ACHN (cell line): ENCODE data around the gene MLLT1.

ENCODE experiments used
- DNase-seq: peaks from one replicate; pipeline ENCODE4 v3.0.0-alpha.2; 2015
- in situ Hi-C: cut with HindIII; loops from 2 replicates; pipeline ENCODE4 v1.10.0; 2017; ENCODE audit warnings: low sequenced_read_pairs, low pct_ligation_motif_present, low pct_unique_long_range_greater_than_20kb

MLLT1 gene

DNA sequence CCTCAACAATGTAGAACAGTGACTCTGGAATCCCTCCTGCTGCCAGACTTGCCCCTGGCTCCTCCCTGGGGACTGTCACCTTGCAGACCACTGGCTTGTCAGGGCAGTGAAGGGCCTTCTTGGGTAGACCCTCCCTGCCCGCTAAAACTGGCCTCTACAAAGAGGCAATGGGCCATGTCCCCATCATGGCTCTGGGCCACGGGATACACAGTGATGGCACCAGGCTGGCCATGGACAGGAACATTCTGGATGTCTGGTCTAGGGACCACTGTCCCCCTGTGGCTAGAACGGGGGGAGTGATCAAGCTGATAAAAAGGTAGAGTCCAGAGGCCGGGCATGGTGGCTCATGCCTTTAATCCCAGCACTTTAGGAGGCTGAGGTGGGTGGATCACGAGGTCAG is 83.4 kb downstream of the MLLT1 start:
- in situ Hi-C loops = no loop called here
- no peak for DNase-seq

DNA sequence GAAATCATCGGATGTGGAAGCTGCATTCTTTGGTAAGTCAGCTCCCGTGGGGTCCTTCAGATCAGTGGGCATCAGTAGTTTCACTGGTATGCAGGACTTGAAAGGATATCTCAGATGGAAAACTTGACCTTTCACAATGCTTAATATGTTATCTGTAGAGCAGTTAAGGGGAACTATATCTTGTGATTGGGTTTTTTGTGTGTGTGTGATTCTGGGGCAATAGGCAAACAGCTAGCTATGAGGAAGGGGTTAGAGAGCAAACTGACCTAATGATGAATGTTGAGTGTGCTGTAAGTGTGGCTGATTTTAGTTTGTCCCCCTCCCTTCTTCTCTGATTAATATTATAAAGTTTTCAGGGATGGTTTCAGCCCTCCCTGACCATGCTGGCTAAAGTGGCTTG is 91.0 kb downstream of the MLLT1 start:
- in situ Hi-C loops = no loop called here
- no peak for DNase-seq

DNA sequence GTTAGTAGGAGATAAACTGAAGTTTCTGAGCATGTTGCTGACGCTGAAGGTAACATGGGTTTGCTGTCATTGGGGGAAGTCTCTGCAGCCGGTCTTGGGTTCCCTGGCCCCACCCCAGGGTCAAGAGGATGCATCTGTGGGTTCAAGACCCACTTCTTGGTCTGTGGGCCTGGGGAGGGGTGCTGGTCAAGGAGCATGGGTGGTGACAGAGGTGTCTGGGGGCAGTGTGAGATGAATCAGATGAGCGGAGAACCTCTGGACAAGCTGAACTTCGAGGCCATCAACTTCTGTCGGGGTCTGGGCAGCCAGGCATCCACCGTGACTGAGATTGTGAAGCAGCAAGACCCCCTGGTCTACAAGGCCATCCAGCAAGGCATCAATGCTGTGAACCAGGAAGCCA is 92.4 kb downstream of the MLLT1 start:
- in situ Hi-C loops = no loop called here
- no peak for DNase-seq

DNA sequence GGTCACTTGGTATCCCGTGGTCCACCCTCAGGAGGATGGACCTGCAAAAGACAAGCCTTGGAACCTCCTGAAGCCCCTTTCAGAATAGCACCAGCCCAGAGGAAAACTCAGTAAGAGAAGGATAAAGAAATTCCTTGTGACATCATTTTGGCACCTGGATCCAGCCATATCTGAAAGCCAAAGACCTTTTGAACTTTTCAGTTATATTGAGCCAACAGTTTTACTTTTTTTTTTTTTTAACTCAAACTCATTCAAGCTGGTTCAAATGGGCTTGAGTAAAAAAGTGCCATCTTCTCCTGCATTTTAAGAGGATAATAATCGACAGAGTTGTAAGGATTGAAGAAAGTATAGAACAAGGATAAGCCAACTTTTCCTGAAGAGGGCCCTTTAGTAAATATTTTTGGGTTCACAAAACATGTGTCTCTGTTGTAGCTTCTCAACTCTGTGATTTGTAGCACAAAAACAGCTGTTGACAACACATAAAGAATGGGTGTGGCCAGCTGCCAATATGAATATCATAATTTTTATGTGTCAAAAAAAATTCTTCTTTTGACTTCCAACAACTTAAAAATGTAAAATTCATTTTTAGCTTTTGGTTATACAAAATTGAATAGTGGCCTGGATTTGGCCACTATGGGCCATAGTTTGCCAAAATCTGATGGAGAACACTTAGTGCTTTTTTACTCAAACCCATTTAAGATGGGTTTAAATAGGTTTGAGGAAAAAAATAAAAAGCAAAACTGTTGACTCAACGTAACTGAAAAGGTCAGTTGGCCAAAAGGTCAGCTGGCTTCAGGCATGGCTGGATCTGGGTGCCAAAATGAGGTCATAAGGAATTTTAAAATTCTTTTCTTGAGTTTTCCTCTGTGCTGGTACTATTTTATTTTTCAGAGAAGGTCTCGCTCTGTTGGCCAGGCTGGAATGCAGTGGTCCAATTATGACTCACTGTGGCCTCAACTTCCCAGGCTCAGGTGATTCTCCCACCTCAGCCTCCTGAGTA is 93.6 kb downstream of the MLLT1 start:
- in situ Hi-C loops = no loop called here
- DNase-seq = no peak

DNA sequence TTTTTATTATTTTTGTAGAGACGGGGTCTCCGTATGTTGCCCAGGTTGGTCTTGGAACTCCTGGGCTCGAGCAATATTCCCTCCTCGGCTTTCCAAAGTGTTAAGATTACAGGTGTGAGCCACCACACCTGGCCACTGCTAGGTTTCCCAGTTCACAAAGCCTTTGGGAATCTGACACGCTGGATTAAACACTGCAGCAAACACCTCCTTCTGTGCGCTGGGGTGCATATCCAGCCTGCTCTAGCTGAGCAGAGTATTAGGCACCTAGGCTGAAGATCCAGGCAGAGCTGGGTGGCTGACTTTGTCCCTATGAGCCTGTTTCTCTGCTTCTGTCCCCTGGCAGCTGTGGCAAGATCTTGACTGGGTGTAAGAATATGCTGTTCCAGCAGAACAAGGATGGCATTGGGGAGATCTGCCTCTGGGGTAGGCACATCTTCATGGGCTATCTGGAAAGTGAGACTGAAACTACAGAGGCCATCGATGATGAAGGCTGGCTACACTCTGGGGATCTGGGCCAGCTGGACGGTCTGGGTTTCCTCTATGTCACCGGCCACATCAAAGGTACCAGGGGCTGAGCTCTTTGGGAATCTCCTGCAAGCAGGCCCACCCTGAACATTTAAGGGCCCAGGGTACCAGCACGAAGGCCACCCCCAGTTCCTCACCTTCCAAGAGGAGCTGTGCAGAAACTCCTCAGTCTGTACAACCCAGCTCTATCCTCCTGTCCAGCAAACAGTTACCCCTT is 94.5 kb downstream of the MLLT1 start:
- in situ Hi-C loops = no loop called here
- DNase-seq = no peak

DNA sequence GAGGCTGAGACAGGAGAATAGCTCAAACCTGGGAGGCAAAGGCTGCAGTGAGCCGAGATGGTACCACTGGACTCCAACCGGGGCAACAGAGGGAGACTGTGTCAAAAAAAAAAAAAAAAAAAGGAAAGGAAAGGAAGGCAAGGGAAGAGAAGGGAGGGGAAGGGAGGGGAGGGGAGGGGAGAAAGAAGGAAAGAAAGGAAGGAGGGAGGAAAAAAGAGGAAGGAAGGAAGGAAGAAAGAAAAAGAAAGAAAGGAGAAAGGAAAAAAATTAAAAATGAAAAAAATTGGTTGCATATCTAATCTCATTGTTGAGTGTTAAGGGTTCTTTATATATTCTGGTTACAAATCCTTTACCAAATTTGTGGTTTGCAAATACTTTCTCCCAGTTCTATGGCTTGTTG is 98.7 kb downstream of the MLLT1 start:
- no peak for DNase-seq
- in situ Hi-C loops = no loop called here

DNA sequence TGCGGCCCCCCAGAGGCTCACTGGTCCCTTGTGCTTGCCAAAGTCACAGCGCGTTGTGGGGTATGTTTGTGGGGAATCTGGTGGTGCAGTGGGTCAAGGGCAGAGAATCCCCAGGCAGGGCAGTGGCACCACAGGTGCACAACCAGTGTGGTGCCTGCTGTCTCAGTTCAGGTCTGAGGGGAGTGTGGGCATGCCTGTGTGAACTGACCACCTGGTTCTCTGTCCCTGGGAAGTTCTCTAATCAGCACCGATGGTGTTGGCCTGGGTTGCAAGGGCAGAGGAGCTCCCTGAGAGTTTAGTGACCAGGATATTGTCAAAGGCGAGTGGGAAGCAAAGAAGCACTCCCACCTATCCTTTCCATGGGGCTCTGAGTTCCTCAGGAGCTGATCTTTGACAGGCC is 106.6 kb downstream of the MLLT1 start:
- no peak for DNase-seq
- in situ Hi-C loops = no loop called here

DNA sequence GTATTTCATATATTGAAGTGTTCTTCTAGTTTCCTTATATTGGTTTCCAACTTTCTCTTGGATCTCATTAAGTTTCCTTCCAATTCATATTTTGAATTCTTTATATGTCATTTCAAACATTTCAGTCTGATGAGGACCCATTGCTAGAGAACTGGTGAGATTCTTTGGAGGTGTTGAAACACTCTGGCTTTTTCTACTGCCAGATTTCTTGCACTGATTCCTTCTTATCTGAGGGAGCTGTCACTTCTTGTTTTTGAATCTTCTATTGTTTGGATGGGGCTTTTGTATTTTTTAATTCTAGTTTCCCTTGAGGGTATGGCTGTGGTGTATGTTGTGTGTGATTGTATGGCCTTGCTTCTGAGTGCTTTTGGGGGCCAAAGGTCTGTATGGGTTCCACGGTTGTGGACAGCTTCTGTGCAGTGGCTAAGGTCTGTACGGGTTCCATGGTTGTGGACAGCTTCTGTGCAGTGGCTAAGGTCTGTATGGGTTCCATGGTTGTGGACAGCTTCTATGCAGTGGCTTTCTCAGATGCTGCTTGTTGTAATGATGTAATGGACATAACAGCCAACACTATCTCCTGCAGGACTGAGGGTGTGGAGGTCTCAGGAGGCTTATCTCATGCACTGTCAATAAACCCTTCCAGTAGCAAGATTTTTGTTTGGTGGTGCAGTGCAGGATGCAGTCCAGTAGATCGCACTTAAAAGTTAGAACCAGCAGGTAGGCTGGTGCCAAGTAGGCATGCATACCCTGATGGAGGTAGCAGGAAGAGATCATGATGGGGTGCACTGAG is 107.5 kb downstream of the MLLT1 start:
- DNase-seq = no peak
- in situ Hi-C loops = no loop called here

DNA sequence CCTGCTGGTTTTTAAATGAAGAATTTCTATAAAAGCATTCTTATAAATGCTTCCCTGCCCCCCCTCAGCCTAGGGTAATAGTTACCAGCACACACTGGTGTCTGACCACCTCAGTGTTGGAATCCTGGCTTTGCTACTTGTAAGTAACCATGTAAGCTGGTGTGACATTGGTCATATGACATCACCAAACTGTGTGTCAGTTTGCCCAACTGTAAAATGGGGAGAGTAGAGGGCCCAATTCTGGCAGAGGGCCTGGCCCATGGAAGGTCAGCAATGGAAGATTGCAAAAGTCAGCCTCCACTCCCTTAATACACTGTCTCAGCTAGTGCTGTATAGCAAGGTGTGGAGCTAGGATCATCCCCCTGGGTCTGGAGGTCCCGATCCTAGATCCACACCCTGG is 112.7 kb downstream of the MLLT1 start:
- in situ Hi-C loops = no loop called here
- DNase-seq = no peak

DNA sequence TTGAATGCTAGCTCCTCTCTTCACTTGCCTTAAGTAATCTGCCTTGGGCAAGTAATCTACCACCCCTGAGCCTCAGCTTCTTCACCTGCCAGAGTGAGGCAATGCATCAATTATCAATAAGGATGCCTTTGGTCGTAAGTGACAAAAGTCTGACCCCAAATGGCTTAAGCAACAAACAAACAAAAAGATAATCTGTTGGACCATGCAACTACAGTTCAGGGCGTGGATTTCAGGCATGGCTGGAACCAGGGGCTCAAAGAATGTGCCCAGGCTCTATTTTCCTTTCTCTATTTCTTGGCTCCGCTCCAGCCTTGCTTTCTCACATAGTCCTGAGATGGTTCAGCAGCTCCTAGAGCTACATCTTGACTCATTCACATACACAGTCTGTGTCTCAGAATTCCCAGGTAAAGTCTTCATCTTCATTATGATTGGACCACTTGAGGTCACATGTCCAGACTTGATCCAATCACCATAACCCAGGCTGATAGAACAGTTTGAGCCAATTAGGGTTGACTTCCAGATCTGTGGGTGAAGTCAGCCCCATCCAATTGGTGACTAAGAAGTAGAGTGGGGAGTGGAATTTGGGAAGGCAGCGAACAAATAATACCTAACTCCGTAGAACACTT is 114.8 kb downstream of the MLLT1 start:
- DNase-seq = no peak
- in situ Hi-C loops = no loop called here

DNA sequence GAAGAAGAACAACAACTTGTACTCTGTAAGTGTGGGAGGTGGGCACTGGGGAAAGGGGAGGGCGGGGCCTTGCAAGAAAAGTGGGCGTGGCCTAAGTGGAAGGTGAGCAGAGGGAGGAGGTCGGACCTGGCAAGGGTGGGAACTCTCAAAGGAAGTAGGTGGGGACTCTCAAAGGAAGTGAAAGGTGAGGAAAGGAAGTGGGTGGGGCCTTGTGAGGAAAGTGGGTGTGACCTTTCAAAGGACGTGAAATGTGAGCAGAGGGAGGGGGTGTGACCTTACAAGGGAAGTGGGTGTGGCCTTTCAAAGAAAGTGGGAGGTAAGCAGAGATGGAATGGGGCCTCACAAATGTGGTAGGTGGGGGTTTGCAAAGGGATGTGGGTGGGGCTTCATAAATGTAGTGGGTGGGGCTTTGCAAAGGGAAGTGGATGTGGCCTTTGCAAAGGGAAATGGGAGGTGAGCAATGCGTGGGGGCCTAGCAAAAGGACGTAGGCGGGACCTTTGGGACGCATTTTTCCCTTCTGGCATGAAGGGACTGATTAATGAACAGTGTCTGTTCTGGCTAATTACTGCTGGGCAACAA is 118.4 kb downstream of the MLLT1 start:
- in situ Hi-C loops = no loop called here
- no peak for DNase-seq
